ENCODE results near the gene MTX3.

The MTX3 gene, protein sequence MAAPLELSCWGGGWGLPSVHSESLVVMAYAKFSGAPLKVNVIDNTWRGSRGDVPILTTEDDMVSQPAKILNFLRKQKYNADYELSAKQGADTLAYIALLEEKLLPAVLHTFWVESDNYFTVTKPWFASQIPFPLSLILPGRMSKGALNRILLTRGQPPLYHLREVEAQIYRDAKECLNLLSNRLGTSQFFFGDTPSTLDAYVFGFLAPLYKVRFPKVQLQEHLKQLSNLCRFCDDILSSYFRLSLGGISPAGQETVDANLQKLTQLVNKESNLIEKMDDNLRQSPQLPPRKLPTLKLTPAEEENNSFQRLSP

DNA sequence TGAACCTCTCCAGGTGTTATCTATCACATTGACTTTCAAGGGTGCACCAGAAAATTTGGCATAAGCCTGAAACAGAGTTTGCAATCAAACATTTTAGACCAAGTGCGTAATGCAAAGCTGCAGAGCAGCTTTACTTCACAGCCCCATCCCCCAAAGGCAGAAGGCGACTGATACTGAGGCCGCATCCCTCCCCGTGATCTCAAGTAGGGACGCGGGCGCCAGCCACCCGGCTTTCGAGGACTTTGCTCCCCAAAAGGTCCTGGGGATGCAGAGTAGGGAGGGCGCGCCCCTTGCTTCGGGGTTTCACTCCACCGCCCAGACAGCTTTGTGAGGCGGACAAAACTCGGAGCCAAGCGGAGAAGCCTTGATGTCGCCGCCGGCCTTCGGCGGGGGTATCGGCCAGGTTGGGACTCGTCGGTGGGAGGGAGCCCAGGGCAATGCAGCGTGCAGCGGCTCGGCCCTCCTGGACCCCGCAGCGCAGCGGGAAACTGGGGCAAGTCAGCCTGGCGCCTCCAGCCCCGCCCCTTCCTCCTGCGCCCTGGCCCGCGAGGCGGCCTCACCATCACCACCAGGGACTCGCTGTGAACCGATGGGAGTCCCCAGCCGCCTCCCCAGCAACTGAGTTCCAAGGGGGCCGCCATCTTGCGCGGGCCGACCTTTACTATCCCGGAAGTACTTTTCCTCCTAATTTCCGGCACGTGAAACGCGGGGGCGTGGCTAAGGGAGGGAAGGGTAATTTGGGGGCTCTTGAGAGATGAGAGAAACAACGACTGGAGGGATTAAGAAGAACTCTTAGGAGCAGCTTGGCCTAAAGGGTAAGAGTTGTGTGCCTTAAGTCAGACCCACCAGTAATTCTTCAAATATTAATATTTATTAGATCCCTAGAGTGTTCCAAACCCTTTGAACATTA is at the start of gene MTX3:
MTX3 (minus strand) TSS at position 665 of the 910 bp plus-strand sequence; CDS start at position 641, 24 bp downstream.
- peak; percentile 89 for DNase-seq (ENCODE audit: low spot score)

GRCh38 chr5:80039650-80040049 is 48.6 kb upstream of the MTX3 start:
- no peak for DNase-seq (ENCODE audit: low spot score)

DNA sequence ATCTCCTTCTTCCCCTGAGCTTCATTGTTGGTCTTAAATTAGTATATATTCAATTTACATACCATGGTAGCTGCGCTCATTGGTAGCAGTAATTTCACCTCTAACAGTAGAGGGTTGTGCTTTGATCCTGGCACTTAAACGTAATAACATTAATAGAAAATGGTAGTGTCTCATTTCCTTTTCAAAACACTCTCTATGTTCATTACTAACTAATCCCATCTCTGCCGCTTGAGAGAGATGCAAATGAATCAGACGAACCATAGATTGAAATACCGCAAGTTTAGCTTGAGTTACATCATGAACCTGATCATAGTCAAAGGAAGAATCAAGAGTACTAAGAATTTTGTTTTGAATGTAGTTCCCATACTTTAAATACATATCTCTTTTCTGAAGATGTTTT is 46.3 kb upstream of the MTX3 start:
- DNase-seq (ENCODE audit: low spot score): no peak

GRCh38 chr5:80036615-80037014 is 45.6 kb upstream of the MTX3 start:
- DNase-seq (ENCODE audit: low spot score): no peak

DNA sequence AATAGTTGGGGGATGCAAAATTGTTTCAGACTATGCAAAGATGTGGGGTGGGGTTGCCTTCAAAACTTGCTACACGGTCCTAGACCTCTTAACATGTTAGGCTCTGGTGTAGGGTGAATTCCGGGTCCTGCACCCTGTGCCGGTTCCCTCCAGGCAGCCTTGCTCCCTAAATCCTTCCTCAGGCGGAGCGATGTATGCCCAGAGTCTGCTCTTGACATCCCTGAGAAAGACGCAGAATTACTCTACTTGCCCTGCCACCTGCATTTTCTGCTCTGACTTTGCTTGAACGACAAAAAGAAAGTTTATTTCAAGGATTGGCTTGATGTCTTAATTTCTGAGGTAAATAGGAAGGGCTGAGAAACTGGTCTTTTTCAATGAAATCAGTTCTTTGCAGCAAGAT is 44.8 kb upstream of the MTX3 start:
- DNase-seq (ENCODE audit: low spot score): no peak

DNA sequence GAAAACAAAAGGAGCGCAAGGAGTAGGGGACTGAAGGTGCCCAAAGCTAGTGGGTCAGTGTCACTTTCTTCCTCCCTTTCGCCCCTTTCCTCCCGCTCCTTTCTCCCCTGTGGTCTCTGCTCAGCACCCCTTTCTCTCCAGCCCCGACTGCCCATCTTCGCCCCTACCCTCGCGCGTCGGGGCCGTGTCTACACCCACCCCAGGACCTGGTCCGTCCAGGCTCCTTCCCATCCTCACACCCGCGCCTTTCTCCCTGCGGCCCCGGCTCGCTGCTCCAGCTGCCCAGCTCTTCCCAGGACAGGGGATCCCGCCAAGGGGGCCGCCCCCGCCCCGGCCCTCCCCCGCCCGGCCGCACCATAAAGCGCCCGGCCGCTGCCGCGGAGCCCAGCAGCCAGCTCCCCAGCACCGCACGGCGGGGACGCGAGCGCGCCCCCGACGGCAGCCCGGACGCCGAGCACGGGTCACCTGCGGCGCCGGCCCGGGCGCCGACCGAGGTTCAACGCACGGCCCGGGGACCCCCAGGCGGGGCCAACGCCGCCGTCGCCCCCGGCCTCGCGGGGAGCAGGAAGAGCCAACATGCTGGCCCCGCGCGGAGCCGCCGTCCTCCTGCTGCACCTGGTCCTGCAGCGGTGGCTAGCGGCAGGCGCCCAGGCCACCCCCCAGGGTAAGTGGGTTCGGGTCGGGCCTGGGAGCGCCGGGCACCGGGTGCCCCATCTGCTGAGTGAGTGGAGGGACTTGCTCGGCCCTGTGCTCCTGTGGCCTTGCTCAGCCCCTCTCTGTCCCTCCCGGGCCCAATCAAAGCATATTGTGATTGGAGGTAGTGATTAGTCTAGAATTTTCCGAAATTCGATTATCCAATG is 44.1 kb upstream of the MTX3 start, which contains the start of gene THBS4:
THBS4 (plus strand) TSS at position 387 of the 860 bp plus-strand sequence; CDS start at position 577, 190 bp downstream.
- no peak for DNase-seq (ENCODE audit: low spot score)

GRCh38 chr5:80034559-80034958 is 43.5 kb upstream of the MTX3 start:
- DNase-seq (ENCODE audit: low spot score): no peak

DNA sequence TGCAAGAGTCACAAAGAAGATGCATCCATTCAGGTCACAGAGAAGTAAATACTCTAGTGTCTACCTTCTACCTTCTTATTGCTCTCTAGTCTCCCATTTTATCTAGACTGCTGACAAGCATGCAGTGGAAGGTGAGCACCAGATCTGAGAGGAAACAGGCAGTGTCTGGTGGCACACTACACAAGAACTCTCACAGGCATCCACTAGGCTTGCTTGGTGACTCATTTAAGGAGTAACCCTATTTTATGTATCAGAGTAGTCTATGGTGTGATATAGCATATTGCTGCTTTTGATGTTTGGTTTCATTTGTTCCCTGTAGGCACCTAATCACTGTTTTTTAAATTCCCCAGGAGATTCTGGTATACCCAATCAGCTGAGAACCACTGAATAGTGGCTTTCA is 42.5 kb upstream of the MTX3 start:
- DNase-seq (ENCODE audit: low spot score): no peak

DNA sequence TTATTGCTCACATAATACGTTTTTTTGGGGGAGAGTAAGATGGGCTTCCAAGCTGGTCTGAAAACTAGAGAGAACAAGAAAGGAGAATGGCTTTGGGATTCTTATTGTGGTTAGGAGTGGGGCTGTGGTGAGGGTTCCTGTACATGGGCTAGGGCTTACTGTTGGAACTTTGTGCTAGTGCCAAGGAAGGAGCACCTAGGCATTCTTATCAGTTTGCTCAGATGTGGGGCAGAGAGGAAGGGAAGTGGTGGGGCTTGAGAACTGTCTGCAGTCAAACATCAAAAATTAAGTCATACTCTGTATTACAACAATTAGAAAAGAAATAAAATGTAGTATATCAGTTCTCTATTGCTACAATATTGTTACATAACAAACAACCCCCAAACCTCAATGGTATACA is 40.0 kb upstream of the MTX3 start:
- no peak for DNase-seq (ENCODE audit: low spot score)

DNA sequence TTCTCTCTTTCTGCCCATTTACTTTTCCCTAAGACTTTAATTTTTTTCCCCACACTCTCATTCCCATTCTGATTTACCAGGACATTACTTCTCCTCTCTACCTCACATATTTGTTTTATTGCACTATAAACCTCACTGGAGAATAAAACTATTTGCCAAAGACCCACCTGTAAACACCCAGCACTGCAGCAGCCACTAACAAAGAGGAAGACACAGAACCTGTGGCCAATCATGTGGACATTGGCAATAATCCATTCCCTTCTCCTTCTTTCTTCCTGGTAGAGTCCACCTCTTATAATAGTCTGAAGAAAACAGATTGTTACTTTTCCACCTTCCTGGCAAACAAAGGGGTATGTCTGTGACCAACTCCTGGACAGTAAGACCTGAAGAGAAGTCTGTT is 35.8 kb upstream of the MTX3 start:
- DNase-seq (ENCODE audit: low spot score): no peak

DNA sequence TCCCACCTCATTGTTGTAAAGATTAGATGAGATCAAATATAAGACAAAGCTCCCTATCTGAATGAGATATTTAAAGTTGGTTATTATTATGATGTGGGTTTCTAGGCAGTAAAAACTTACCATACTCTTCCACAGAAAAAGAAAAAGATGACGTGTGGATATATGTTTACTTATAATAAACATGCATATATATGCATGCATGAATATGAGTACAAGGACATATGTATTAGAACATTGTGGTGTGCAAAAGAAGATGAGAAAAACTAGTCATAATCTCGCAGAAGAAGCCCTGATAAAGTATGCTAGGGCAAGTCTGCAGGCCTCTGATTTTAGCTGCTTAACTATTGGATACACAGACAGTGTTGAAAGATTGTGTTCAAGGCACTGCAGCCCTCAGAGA is 34.0 kb upstream of the MTX3 start:
- DNase-seq (ENCODE audit: low spot score): no peak

- no peak for DNase-seq (ENCODE audit: low spot score)
Measured at GRCh38 chr5:80010754-80011392, 19.8 kb upstream of the MTX3 start.

DNA sequence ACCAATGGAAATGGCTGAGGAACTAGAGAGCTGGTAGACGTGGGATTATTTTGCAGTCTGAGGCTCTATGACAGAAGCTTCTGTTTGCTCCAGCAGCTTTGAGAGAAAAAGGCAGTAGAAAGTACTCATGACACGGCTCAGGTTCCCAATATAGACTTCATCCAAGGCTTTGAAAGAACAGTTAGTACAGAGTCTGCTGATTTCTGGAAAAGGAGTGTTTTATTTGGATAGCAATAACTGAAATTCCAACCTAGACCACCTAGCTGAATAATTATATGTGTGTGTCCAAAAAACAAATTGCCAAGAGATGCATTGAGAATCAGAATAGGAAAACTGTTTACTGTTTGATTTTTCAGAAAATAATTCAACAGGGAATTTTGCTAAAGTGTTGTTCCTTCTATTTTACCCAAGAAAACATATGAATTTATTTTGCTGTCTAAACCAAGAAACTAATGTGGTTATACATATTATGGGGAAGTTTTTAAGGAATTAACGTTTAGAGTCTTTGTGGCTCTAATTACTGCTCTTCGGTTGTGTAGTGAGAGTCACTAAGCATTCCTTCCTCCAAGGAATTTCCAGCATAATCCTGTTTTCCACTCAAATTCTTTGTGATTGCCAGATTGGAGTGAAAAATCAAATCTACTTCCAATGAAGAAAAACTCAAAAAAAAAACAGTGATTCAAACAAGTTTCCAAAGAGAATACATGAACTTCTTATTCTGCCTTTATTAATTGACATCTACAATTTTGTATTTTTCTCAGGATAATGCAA is 18.1 kb upstream of the MTX3 start:
- no peak for DNase-seq (ENCODE audit: low spot score)

- DNase-seq (ENCODE audit: low spot score): no peak
Measured at GRCh38 chr5:80002677-80003076, 11.6 kb upstream of the MTX3 start.

- DNase-seq (ENCODE audit: low spot score): no peak
Measured at GRCh38 chr5:79999722-80000121, 8.7 kb upstream of the MTX3 start.

DNA sequence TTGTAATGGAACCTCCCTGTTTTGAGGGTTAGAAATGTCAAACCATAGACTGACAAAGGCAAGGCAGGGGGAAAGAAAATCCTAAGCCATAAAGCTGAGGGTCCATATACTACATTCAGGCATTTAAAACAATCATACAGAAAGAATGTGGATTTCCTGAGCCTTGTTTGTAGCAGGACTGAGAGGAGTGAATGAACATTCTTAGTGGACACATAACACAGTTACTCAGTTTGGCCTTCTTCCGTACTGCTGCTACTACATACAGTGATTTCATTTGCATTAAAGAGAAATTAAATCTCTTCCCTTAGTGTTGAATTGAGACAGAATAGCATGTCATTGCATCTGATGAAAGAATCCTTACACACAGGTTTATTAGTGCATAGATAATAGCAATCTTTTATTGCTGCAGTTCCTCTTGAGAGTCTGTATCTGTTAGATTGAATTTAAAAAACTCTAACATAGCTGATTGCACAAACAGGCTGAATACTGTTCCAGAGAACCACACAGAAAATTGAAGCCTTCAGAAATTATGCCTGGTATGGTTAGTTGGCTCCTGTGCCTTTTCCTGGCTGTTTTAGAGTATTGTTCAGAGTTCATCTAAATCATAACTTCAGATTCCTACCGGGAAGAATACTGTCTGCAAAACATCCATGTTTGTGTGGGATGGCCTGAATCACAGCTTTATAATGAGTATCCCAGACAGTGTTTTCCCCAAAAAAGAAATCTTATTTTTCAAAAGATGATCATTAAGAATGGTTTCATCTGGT is 2.0 kb upstream of the MTX3 start:
- DNase-seq (ENCODE audit: low spot score): no peak

GRCh38 chr5:79990205-79990597 is 861 bp downstream of the MTX3 start:
- DNase-seq (ENCODE audit: low spot score): no peak

- no peak for DNase-seq (ENCODE audit: low spot score)
Measured at GRCh38 chr5:79986260-79986659, 4.8 kb downstream of the MTX3 start.

DNA sequence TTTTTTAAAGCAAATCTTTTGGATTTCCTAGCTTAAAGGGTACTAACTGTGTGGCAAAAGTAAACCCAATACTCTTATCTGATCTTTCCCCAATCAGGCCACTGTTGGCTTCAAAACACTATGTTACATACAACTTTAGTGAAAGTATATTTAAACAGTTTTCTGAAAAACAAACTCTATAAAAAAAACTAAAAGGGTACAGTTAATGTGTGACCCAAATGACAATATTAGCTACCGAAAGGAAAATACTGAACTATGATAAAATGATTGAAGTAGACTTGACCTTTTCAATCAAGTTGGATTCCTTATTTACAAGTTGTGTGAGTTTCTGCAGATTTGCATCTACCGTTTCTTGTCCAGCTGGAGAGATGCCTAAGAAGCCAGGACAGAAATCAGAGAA is 5.8 kb downstream of the MTX3 start:
- DNase-seq (ENCODE audit: low spot score): no peak

- no peak for DNase-seq (ENCODE audit: low spot score)
Measured at GRCh38 chr5:79984363-79984762, 6.7 kb downstream of the MTX3 start.

Measured in AG08395 (cell line).